GM18909 (cell line): ENCODE data around the gene ZACN.

Experiments
- ATAC-seq: cut with Tn5 transposase; IDR thresholded peaks from one replicate; pipeline ENCODE4 v1.9.1; 2021; ENCODE audit warnings: mild to moderate bottlenecking; ENCODE audit not compliant: unreplicated experiment, poor library complexity

ZACN gene

DNA sequence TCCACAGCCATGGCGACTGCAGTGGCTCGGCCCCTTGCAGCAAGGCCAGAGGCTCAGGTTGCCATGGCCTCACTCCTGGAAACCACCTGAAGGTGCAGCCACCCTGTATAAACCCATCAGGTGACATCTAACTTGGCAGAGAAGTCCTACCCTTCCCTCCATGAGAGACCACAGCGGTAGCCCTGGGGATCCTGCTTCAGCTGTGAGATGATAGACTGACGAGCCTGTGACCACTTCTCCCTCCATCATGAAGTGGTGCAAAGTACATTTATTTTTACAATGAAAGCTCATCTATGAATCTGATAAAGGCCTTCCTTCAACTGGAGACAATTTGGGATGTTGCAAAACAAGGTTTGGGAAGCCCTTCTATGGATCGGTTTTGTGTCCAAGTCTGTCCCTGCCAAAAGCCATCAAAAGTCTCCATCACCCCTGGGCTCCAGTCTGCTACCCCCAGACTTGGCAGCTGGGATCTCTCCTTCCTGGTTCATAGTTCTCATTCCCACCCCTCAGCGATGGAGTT, 1.8 kb downstream of the ZACN start:
- ATAC-seq: no peak

DNA sequence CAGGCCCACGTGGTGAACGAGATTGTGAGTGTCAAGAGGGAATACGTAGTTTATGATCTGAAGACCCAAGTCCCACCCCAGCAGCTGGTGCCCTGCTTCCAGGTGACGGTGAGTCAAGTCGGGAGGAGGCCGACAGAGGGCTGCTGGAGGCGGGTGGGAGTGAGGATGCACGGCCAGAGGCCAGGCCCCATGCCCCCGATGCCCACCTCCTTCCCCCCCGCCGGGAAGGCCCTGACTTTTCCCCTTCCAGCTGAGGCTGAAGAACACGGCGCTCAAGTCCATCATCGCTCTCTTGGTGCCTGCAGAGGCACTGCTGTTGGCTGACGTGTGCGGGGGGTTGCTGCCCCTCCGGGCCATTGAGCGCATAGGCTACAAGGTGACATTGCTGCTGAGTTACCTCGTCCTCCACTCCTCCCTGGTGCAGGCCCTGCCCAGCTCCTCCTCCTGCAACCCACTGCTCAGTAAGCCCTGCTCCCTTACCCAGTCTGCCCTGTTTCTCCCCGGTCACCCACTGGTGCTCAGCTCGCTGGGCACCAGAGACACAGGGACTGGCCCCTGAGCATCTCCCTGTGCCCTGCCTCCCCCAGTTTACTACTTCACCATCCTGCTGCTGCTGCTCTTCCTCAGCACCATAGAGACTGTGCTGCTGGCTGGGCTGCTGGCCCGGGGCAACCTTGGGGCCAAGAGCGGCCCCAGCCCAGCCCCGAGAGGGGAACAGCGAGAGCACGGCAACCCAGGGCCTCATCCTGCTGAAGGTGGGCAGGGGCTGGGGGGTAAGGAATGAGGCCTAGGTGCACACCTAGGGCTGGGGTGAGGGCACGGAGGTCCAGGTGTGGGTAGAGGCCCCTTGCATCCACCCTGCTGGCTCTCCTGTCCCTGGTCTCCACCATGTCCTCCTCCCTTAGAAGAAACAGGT, 2.6 kb downstream of the ZACN start:
- ATAC-seq: no peak

DNA sequence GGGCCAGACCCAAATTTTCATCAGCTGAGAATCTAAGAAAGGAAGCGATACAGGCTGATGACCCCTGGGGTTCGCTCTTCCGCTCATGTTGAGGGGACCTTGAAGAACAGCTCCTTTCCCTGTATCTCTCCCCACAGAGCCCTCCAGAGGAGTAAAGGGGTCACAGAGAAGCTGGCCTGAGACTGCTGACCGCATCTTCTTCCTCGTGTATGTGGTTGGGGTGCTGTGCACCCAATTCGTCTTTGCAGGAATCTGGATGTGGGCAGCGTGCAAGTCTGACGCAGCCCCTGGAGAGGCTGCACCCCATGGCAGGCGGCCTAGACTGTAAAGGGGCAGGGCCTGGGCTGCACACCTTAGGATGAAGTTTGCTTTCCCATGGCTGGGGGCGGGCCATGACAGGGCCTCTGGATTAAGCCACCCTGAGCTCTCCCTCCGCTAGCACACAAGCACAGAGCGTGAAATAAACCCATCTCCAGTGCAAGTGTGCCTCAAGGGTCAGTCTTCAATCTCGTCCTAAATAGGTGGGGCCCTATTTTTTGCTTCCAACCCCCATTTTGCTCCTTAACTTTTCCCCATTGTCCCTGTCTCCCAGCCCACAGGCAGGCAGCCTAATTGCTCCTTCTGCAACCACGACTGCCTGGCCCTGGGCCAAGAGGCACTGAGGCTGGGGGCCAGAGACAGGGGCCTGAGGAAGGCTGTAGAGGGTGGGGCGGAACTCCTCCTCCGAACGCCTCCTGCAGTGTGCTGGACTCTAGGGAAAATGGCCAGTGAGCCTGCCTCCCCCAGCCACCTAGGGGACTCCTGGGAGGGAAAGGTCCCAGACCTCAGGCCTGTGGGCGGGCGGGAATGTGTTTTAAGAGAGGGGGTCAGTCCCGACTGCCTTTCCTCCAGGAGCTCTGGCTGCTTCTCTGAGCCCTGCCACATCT, 3.6 kb downstream of the ZACN start:
- ATAC-seq: no peak

DNA sequence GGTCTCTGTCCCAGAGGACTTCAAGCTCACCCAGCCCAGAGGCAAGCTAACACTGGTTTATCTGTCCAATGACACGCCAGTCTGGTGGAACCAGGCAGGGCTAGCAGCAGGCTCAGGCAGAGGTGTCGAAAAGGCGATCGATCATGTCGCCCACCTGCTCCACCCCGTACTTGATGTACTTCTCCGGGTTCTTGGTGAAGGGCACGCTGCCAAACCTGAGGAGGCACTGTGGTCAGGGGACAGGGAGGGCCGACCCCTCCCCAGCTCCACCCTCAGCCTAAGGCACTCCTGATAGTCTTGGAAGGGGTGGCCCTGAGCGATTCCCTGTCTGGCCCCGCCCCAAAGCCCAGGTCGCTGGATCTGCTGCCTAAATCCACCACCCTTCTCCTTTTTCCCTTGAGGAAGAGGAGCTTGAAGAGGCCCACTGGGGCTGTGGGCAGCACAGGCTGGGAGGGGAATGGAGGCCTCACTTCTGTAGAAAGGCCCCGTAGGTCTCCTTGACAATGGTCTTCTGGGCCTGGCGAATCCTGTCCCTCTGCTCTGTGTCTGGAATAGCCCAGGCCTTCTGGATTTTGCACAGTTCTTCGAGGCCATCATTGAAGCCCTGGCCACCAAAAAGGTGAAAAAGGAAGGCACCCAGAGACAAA, 4.7 kb downstream of the ZACN start:
- no peak for ATAC-seq

DNA sequence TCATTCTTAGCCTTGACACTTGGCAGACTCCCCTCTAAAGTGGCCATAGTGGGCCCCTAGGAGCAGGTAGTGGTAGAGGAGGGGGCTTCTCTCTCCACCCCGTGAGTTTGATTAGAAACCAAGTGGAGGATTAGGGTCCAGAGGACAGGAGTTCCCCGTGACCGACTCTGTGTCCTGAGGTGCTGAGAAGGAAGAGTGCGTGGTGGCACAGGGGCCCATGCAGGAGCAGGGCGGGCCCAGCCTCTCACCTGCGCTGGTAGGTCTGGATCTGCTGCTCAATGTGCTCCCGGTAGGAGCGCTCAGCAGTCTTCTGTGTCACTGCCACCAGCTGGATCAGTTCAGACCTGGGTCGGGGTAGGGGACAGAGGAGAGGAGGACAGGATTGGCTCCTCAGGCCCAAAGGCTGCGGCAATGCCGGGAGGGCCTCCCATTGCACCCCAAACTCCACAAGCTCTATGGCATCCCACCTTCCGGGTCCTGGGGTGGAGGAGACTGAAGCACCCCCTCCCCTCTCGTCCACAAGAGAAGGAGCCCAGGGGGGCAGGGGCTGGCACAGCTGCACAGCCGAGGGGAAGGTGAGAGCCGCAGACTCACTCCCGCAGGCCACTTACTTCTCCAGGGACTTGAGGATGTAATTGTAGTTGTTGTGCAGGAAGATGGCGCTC, 6.2 kb downstream of the ZACN start:
- ATAC-seq: no peak

DNA sequence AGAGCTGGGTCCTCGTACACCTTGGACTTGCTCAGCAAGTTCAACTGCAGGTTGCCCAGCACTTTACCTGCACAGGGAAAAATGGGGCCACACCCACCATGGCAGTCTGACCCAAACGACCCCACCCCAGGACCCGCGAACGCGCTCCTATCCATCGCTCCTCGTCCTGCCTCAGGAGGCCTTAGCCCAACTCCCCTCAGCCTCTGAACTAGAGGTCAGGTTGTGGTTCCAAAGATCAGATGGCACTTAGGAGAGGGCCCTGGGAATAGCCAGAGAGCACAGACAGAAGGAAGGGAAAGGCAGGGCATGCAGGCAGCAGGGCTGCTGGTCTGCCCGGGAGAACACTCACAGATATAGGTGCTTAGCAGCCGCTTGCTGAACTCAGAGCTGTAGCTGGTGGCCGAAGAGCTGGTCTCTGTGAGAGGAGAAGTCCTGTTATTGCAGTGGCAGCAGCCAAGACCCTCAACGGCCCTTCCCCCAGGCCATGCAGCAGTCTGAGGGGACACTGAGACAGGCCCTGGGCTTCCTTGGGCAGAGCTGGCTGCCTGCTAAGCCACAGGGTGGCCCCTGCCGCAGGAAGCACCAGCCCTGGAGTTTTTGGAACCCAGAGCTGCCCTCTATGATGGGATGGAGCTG, 6.9 kb downstream of the ZACN start:
- ATAC-seq: no peak

DNA sequence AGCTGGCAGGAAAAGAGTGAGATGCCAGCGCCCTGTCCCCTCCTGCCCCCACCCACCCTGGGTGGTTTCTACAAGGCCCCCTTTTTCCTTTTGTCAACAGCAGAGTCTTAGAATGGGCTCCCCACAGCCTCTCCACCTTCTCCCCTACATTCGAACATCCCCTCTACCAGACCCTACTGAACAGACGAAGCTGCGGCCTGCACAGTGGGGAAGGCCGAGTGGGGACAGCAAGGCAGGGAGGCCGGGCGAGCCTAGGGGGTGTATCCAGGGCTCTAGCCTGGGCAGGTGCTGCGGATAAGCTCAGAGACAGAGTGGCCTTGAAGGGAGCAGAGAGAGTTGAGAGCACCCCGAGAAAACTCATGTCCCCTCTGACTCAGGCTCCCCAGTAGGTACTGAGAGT, 7.4 kb downstream of the ZACN start:
- no peak for ATAC-seq

DNA sequence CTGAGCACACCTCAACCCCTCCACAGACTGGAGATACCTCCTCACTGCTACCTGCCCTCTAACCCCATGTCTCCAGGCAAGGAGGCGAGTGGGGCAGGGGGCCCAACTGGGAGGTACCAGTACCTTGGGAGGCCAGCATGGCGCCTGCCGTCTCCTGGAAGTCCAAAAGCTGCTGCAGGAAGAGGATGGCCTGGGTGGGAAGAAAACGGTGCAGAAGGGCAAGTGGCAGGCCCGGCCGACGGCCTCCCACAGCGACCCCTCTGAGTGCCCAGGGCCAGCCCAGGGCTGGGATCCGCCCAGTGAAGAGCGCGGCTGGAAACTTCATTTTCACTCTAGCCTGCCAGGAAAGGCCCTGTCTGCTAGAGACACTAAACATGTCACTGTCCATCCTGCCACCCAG, 8.5 kb downstream of the ZACN start:
- no peak for ATAC-seq

DNA sequence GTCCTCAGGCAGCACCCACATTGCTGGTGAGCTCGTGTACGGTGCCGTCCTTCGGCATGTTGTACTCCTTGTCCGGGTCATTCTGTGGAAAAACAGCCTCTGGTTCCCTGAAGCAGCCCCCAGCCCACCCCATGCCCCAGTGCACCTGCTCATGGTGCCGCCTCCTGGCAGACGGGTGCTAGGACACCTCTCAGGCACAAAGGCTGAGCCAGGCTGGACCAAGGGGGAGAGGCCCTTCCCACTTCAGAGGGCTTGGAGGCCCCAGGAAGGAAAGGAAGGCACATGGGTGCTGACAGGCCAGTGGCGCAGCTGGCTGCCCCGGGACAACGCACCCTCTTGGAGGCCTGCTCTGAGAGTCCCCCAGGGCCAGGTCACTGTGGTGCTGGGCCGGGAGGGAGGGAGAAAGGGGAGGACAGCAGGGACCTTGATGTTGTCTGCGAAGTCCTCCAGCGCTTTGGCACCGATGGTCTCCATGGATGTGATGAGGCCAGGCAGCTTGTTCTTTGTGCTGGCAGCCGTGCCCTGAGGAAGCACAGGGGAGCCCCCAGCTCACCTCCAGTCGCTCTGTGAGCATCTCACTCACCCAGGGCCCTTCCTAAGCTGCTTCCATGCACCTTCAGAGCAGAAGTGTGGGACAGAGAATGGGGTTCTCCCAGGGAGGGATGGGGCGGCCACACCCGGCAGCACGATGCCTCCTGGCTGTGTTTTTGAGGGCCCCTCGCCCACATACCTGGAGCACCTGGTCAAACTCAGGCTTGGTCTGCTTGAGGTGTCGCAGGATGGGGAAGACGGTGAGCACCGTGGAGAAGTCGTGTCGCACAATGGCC, 9.3 kb downstream of the ZACN start:
- no peak for ATAC-seq

DNA sequence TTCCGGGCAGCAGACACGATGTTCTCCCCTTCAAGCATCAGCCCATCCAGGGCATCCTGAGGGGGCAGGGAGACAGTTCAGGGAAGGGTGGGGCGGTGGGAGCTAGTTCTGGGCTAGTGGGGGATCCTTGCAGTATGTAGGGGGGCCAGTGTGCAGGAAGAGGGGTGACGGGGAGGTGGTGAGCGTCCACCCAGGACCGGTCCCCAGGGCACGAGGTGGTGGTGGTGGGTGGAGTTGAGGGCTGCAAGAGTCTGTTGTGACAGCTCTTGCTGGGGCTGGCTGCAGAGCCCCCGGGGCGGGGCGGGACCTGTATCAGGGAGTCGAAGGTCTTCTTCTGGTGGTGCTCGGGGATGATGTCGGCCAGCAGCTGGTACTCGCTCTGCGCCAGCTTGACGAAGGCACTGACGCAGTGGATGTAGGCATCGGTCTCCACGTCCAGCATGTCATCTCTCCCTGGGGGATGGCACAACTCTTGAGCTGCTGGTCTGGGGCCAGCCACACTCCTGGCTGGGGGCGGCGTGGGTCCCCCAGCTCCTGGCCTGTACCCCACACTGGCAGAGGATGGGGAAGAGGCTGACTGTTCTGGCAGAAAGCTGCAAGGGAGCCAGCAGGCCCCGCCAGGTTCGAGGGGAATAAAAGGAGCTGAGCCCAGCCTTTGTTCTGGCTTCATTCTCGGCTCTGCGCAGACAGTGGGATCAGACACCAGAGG, 10.0 kb downstream of the ZACN start:
- ATAC-seq: no peak

DNA sequence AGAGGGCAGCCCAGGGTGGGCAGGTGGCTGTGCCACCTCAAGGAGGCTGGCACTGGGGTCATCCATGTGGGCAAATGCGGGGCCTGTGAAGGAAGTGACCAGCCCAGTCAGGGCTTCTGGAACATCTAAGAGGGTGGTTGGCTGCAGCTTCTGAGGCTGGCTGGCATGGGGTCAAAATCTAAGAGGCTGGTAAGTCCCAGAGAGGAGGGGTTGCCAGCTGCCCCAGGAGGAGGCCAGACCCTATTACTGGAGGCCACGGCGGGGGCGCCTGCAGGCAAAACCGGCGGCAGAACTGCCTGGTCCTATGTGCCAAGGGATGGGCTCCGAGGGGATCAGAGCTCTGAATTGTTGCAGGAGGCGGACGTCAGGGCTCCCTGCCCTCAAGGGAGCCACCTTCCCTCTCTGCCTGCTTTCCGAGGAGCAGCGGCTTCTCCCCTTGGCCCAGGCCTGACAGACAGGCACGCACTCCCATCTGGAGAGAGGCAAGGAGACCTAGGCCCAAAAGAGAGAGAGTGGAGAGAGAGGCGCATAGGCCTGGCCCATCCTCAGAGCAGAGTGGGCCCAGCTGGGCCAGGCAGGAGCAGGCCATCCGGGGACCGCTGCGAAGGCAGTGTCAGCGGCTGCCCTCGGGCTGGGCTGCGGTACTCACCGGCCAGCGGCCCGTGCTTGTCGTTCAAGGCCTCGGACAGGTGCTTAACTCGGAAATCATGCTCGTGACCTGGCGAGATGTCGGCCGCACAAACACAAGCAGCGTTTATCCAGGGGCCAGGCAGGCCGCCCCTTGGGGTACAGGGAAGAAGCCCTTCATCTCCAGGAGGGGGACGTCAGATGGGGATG, 10.9 kb downstream of the ZACN start:
- no peak for ATAC-seq

DNA sequence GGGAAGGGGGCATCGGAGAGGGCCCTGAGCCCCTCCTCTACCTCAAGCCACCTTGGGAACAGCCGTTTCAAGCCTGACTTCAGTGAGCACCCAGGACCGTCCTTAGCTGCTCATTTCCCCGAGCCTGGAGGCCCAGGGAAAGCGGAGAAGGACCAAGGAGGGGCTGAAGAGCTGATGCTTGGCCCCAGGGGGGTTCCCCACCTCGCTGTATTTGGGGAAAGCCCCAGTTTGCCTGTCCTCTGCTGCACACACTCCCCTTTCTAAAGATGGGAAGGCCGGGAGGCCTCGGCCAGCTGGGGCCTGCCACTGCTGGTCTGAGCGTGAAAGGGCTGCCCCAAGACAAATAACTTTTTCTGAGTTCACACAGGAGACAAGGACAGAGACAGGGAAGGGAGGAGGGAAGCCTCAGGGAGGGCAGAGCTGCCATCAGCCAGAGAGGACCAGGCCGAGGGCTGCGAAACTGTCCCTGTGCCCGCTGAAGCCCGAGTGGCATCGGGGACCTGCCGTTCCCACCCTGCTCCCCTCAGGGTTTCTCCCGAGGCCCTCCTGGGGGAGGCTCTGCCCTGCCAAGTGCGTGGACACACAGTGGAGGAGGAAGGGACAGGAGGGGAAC, 11.6 kb downstream of the ZACN start:
- ATAC-seq: no peak

DNA sequence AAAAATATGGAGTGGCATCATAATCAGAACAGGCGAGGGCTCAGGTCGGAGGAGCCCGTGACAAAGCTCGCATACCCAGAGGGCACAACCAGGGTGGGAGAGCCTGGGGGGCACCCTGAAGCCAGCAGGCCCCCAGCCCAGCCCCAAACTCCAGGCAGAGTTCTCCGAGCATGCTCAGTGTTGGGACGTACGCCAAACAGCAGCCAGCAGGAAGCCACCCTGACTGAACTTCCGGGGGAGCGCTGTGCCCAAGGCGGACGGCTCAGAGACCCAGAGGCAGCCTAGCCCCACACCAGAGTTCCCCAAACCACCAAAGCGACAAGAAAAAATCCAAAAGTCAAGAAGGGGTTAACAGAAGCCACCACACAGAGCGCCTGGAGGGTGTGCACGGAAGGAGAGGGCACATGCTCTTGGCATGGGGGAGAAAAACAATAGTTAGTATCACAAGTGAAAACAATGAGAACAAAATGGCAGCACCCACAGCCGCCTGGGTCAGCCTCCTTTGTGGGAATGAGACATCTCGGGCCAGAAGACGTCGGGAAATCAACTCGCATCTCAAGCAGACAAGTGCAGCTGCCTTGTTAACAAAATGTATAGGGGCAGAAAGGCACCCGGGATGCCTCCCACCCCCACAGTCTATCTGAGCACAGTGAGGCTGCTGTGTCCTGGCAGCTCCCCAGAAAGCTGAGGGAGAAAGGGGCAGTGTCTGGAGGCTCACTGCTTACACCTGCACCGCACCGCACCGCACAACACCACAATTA, 12.7 kb downstream of the ZACN start:
- no peak for ATAC-seq

DNA sequence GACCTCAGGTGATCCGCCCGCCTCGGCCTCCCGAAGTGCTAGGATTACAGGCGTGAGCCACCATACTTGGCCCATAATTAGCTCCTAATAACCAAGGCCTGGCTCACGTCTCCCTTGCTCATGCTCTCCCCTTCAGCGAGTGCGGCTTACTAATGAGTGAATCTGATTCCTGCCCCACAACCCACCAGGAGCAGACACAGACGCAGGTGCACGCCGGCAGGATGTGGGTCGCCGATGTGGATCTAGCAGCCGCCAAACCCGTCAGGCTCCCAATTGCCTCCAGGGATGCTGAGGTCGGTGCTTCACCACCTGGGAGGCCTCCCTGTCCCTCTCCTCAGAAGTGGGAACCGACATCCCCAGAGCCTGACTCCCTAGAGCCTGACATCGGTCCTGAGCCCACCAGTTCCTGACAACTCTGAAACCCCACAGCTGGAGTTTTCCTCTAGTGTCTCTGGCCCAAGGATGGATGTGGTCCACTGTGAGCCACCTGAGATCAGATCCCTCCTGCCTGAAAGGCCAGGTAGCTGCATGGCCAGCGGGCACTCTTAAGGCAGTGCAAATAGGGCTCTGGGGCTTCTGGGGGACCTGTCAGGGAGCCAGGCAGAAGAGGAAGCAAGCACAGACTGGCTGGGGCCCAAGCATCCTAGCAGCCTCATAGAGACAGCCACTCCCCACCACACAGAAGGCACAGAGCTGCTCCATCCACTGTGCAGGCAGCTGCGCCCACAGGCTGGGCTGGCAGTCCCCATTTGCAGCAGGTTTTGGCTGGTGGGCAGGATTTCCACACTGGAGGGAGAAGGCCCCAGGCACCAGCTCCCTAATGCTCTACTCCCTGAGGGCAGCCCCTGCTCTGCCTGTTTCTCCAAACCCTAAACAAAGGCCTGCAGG, 13.8 kb downstream of the ZACN start:
- ATAC-seq: no peak

DNA sequence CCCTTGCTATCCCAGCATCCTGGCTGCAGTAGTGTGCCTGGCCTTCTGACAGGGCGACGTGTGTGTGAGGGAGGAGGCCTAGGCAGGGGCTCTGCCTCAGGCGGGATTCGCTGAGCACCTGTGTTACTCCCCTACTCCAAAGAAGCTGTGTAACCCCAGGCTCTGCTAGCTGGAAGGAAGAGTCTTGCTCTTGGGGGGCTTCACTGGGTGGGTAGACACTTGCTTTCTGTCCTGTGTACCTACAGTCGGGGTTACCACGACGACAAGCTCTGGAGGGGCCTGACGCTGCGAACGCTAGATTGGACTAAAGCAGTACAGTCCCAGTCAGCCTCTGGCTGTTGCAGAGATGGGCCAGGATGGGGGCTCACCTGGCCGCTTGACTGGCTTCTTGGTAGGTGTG, 15.1 kb downstream of the ZACN start:
- no peak for ATAC-seq
